T-helper 1 cell treated with Interleukin-12 subunit alpha and Interleukin-12 subunit beta and Interleukin-4 antibody, amounts not matched to agents 30 ng/mL and 1 ng/mL, for 36 hours (primary cell): ENCODE data around the gene XRN1. TPM values are rescaled to one million over a fixed set of nuclear protein-coding genes. Genes with fewer than 3 reads are reported as not detected.
"Not testable (repeated sequence)": the region's sequence is repeated elsewhere in the genome, so short reads cannot be mapped to it uniquely, and the experiment has no call there.

Experiments
- intact Hi-C: fragments of 100-400 bp; cut with micrococcal nuclease; formaldehyde crosslinking; loops from one replicate; pipeline ENCODE4 v1.15.1; 2024
- total RNA-seq: library from RNA; stranded (reverse); gene quantifications from 2 replicates; pipeline ENCODE4 v1.2.3, GENCODE V29; 2022

Gene XRN1
- total RNA-seq, 1 donor from 2014 or later, result 114 TPM

GRCh38 chr3:142439499-142440220, 8.2 kb downstream of the XRN1 start:
- intact Hi-C loops, result not testable (repeated sequence)

- intact Hi-C loops, result not testable (repeated sequence)
Measured at GRCh38 chr3:142438096-142438495, 9.7 kb downstream of the XRN1 start.

- intact Hi-C loops, result no loop called here
Measured at GRCh38 chr3:142436951-142437585, 10.8 kb downstream of the XRN1 start.

DNA sequence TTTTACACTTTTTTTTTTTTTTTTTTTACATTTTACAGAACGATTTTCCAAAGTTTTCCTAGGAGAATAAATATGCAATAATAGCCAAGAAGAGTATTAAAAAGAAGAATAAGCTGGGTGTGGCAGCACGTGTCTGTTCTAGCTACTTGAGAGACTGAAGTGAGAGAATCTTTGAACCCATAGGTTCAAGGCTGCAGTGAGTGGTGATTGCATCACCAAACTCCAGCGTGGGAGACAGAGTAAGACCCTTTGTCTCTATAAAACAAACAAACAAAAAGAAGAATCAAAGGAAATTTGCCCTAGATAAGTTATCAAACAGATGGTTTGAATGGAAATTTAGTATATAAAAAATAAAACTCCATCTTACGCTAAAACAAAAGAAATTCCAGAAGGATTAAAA, 13.3 kb downstream of the XRN1 start:
- intact Hi-C loops, result no loop called here

DNA sequence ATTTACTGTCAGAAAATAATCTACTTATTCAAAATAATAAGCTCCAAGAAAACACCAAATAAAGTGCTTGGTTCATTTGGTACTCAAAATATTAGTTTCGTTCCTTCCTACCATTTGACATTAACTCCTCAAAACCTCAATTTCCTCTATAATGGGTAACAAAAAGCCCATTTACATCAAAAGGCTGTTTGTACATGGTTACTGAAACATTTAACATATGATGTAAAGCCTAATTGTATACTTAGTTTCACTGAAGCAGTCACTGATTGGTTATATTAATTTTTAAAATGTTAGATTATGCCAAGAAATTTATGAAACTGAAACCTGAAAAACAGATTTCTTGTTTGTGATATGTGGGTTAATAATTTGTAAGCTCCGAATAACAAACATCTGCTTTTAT, 14.7 kb downstream of the XRN1 start:
- intact Hi-C loops, result no loop called here

DNA sequence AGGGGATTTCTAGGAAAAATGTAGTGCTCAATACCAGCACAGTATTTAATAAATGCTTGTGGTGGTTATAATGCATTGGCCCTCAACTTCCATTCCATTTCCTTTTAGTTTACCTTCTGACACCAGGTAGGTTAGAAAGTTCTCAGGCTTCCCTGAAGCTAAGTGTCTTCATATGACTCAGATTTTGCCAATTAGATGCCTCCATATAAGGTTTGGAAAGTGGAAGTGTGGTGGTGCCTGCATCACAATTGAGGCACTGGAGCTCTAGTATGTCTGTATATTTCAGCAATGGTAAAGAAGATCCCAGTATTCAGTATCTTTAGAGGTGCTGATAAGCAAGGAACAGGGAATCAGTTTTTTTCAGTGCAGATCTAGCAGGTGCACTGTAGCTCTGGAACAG, 18.3 kb downstream of the XRN1 start:
- intact Hi-C loops, result no loop called here

- intact Hi-C loops, result no loop called here
Measured at GRCh38 chr3:142424754-142425153, 23.1 kb downstream of the XRN1 start.

GRCh38 chr3:142418926-142419592, 28.8 kb downstream of the XRN1 start:
- intact Hi-C loops, result no loop called here

- intact Hi-C loops, result no loop called here
Measured at GRCh38 chr3:142417302-142417701, 30.5 kb downstream of the XRN1 start.

GRCh38 chr3:142400537-142400936, 47.3 kb downstream of the XRN1 start:
- intact Hi-C loops, result not testable (repeated sequence)

GRCh38 chr3:142394921-142395622, 52.8 kb downstream of the XRN1 start:
- intact Hi-C loops, result loop anchor here (5.0 kb wide), 1 partner anchor 33 kb away; no protein-coding TSS in a partner anchor

DNA sequence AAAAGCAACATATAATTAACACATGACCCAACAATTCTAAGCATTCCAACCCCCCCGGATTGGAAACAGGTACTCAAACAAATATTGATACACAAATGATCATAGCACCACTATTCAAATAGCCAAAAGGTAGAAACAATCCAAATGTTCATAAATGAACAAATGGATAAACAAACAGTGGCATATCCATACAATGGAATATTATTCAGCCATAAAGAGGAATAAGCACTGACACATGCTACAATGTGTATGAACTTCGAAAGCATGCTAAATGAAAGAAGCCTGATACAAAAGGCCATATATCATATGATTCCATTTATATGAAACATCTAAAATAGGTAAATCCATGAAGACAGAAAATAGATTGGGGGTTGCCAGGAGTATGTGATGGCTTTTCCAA, 62.8 kb downstream of the XRN1 start:
- intact Hi-C loops, result no loop called here

- intact Hi-C loops, result loop anchor here (2.0 kb wide), 1 partner anchor 44 kb away; no protein-coding TSS in a partner anchor
Measured at GRCh38 chr3:142374687-142375086, 73.2 kb downstream of the XRN1 start.

DNA sequence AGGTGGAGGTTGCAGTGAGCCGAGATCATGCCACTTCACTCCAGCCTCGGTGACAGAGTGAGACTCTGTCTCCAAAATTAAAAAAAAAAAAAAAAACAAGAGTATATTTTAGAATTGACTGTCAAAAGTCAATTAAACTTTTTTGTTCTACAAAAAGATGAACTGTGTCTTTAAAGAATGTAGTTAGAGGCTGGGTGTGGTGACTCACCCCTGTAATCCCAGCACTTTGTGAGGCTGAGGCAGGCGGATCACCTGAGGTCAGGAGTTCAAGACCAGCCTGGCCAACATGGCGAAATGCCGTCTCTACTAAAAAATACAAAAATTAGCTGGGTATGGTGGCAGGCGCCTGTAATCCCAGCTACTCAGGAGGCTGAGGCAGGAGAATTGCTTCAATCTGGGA, 78.3 kb downstream of the XRN1 start:
- intact Hi-C loops, result not testable (repeated sequence)

GRCh38 chr3:142366434-142366833, 81.4 kb downstream of the XRN1 start:
- intact Hi-C loops, result no loop called here

GRCh38 chr3:142363936-142364467, 83.8 kb downstream of the XRN1 start:
- intact Hi-C loops, result loop anchor here (5.0 kb wide), 1 partner anchor 33 kb away; no protein-coding TSS in a partner anchor

- intact Hi-C loops, result loop anchor here (5.0 kb wide), 1 partner anchor 34 kb away; no protein-coding TSS in a partner anchor
Measured at GRCh38 chr3:142363433-142363832, 84.4 kb downstream of the XRN1 start.

DNA sequence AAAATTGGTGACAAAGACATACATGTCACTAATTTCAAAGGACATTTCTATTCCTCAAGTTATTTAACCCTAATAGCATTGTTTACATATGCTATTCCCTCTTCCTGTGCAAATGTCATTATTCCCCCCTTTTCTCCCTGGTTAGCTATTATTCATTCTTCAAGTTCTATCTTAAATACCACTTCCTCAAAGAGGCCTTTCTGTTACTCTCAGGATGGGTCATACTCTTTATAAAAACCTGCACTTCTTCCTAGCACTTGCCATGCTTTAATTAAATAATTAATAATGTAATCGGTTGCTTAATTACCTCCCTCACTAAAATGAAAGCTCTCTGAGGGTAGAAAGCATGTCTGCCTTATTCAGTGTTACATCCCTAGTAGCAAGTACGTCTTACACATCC, 88.5 kb downstream of the XRN1 start:
- intact Hi-C loops, result no loop called here

GRCh38 chr3:142356818-142357217, 91.0 kb downstream of the XRN1 start:
- intact Hi-C loops, result no loop called here

DNA sequence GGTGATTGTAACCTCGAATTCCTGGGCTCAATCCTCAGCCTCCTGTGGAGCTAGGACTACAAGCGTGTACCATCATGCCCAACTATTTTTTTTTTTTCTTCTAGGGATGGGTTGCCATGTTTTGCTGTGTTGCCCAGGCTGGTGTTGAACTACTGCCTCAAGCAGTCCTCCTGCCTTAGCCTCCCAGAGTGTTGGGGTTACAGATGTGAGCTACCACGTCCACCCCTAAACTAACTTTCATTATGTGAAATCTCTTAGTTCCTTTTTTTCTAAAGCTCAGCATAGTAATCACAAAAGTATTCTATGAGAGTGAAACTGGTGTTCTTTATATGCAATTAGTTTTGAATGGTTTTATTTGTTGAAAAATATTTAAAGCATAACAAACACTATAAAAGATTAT, 92.1 kb downstream of the XRN1 start:
- intact Hi-C loops, result no loop called here

GRCh38 chr3:142354076-142354475, 93.8 kb downstream of the XRN1 start:
- intact Hi-C loops, result no loop called here
